Measurements from ENCODE around the gene VEGFA. TPM values are rescaled to one million over a fixed set of nuclear protein-coding genes. Genes with fewer than 3 reads are reported as not detected.

VEGFA gene
- total and polyA plus RNA-seq, 2 donors: 18.4 to 24.1 TPM

- Histone ChIP-seq H3K36me3 (ENCODE audit: control insufficient read depth in 2 of 2, insufficient read depth in 2 of 2, low read length in 1 of 2) (no peaks in the 10 kb centered on the region), H3K4me1 (ENCODE audit: control insufficient read depth in 2 of 2, insufficient read depth in 2 of 2, low read length in 2 of 2) (peaks cover 0 to 2% of the 10 kb centered on the region in 2 donors), H3K4me3 (ENCODE audit: low read length in 2 of 2) (no peak overlapping the region), H3K27me3 (ENCODE audit: control insufficient read depth in 2 of 2, insufficient read depth in 1 of 2, low read length in 1 of 2) (no peaks in the 10 kb centered on the region), H3K27ac (ENCODE audit: low read depth in 1 of 2, low read length in 1 of 2) (no peak overlapping the region), H3K9me3 (ENCODE audit: control insufficient read depth in 2 of 2, insufficient read depth in 1 of 2, low read length in 1 of 2) (no peaks in the 10 kb centered on the region)
- DNase-seq (ENCODE audit: low read depth in 6 of 9, low spot score in 9 of 9): no peak
- WGBS: 97% methylated on average over 3 of the region's 3 CpGs
These were observed 19.4 kb upstream of the VEGFA start for GRCh38 chr6:43750622-43751021.

DNA sequence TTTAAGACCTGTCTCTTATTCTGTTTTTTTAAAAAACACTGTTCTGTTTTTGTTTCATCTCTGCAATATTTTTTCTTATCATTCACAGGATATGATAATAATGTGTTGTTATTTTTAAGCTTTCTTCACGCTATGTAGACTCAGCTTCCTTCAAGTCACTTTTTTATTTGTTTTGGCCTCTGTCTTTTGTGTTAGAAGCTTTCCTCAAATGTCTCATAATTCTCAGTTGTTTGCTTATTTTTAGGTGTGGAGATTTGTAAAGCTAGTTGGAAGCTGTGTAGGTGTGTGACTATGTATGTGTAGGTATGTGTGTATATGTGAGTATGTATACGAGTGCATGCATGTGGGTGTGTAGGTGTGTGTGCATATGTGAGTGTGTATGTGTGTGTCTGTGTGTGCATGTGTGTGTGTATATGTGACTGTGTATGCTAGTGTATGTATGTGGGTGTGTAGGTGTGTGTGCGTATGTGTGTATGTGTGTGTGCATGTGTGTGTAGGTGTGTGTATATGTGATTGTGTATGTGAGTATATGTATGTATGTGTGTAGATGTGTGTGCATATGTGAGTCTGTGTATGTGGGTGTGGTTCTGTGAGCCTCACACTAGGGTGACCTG lies 16.3 kb upstream of the VEGFA start:
- Histone ChIP-seq H3K9me3 (ENCODE audit: control insufficient read depth in 2 of 2, insufficient read depth in 1 of 2, low read length in 1 of 2) (no peaks in the 10 kb centered on the region), H3K36me3 (ENCODE audit: control insufficient read depth in 2 of 2, insufficient read depth in 2 of 2, low read length in 1 of 2) (no peaks in the 10 kb centered on the region), H3K27ac (ENCODE audit: low read depth in 1 of 2, low read length in 1 of 2) (no peak overlapping the region), H3K4me1 (ENCODE audit: control insufficient read depth in 2 of 2, insufficient read depth in 2 of 2, low read length in 2 of 2) (no peaks in the 10 kb centered on the region), H3K27me3 (ENCODE audit: control insufficient read depth in 2 of 2, insufficient read depth in 1 of 2, low read length in 1 of 2) (no peaks in the 10 kb centered on the region), H3K4me3 (ENCODE audit: low read length in 2 of 2) (no peak overlapping the region)
- DNase-seq (ENCODE audit: low read depth in 6 of 9, low spot score in 9 of 9): no peak
- WGBS: 98% methylated on average over 3 of the region's 3 CpGs

DNA sequence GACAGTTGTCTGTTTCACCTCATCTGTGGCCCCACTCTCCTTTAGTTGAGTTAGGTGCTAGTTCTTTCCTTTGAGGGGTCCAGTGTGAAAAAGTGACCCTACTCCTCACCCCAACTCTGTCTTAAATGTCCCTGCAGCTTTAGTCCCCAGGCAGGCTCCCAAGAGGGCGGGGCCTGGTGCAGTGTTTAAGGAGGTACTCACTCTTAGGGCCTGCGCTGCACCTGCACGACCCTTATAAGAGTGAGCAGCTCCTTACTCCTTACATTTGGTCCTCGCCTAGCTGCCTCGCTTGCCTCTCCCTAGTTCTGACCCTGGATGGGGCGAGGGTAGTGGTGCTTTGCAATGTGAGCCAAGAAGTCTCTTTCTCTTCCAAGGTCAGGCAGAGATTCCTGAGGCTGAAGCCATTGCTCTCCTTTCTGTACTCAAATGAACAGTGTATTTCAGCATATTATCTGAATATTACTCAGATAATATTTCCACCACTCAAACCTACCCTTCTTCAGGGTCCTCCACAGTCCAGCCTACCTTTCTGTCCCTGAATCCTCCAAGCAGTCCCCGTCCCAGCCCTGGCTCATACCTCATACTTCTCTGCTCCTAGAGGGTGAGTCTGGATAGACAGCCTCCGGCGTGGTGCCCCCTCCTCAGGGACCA lies 11.9 kb upstream of the VEGFA start:
- no peaks in the 10 kb centered on the region for H3K36me3 ChIP-seq (ENCODE audit: control insufficient read depth in 2 of 2, insufficient read depth in 2 of 2, low read length in 1 of 2)
- 77% methylated on average over 9 of the region's 9 CpGs for WGBS
- H3K27me3 ChIP-seq (ENCODE audit: control insufficient read depth in 2 of 2, insufficient read depth in 1 of 2, low read length in 1 of 2): peaks cover 0 to 7% of the 10 kb centered on the region in 2 donors
- no peak overlapping the region for H3K4me3 ChIP-seq (ENCODE audit: low read length in 2 of 2)
- H3K4me1 ChIP-seq (ENCODE audit: control insufficient read depth in 2 of 2, insufficient read depth in 2 of 2, low read length in 2 of 2): no peaks in the 10 kb centered on the region
- no peak for DNase-seq (ENCODE audit: low read depth in 6 of 9, low spot score in 9 of 9)
- no peak overlapping the region for H3K27ac ChIP-seq (ENCODE audit: low read depth in 1 of 2, low read length in 1 of 2)
- no peaks in the 10 kb centered on the region for H3K9me3 ChIP-seq (ENCODE audit: control insufficient read depth in 2 of 2, insufficient read depth in 1 of 2, low read length in 1 of 2)

GRCh38 chr6:43758617-43759050 lies 11.4 kb upstream of the VEGFA start:
- Histone ChIP-seq H3K36me3 (ENCODE audit: control insufficient read depth in 2 of 2, insufficient read depth in 2 of 2, low read length in 1 of 2) (no peaks in the 10 kb centered on the region), H3K4me3 (ENCODE audit: low read length in 2 of 2) (no peak overlapping the region), H3K9me3 (ENCODE audit: control insufficient read depth in 2 of 2, insufficient read depth in 1 of 2, low read length in 1 of 2) (no peaks in the 10 kb centered on the region), H3K4me1 (ENCODE audit: control insufficient read depth in 2 of 2, insufficient read depth in 2 of 2, low read length in 2 of 2) (peaks cover 0 to 2% of the 10 kb centered on the region in 2 donors), H3K27me3 (ENCODE audit: control insufficient read depth in 2 of 2, insufficient read depth in 1 of 2, low read length in 1 of 2) (peaks cover 0 to 7% of the 10 kb centered on the region in 2 donors), H3K27ac (ENCODE audit: low read depth in 1 of 2, low read length in 1 of 2) (no peak overlapping the region)
- 69% methylated on average over 9 of the region's 9 CpGs for WGBS
- DNase-seq (ENCODE audit: low read depth in 6 of 9, low spot score in 9 of 9): no peak

GRCh38 chr6:43759136-43759906 lies 10.7 kb upstream of the VEGFA start:
- Histone ChIP-seq H3K27me3 (ENCODE audit: control insufficient read depth in 2 of 2, insufficient read depth in 1 of 2, low read length in 1 of 2) (peaks cover 0 to 7% of the 10 kb centered on the region in 2 donors), H3K4me1 (ENCODE audit: control insufficient read depth in 2 of 2, insufficient read depth in 2 of 2, low read length in 2 of 2) (peaks cover 0 to 2% of the 10 kb centered on the region in 2 donors), H3K4me3 (ENCODE audit: low read length in 2 of 2) (no peak overlapping the region), H3K9me3 (ENCODE audit: control insufficient read depth in 2 of 2, insufficient read depth in 1 of 2, low read length in 1 of 2) (no peaks in the 10 kb centered on the region), H3K27ac (ENCODE audit: low read depth in 1 of 2, low read length in 1 of 2) (no peak overlapping the region), H3K36me3 (ENCODE audit: control insufficient read depth in 2 of 2, insufficient read depth in 2 of 2, low read length in 1 of 2) (no peaks in the 10 kb centered on the region)
- 78% methylated on average over 7 of the region's 7 CpGs for WGBS
- DNase-seq (ENCODE audit: low read depth in 6 of 9, low spot score in 9 of 9): no peak

DNA sequence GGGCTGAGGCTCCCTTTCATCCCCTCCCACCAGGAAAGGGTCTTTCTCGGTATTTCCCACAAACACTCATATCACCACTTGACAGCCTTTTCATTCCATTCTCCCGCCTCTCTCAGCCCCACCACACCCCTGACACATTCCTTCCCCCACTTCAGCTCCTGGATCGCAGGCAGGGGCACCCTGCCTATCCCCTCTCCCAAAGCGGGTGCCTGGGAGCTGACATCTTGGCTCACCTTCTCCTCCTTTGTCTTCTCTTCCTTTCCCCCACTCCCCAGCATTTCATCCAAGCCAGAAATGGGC lies 10.2 kb upstream of the VEGFA start:
- Histone ChIP-seq H3K36me3 (ENCODE audit: control insufficient read depth in 2 of 2, insufficient read depth in 2 of 2, low read length in 1 of 2) (no peaks in the 10 kb centered on the region), H3K4me1 (ENCODE audit: control insufficient read depth in 2 of 2, insufficient read depth in 2 of 2, low read length in 2 of 2) (peaks cover 0 to 2% of the 10 kb centered on the region in 2 donors), H3K9me3 (ENCODE audit: control insufficient read depth in 2 of 2, insufficient read depth in 1 of 2, low read length in 1 of 2) (no peaks in the 10 kb centered on the region), H3K27me3 (ENCODE audit: control insufficient read depth in 2 of 2, insufficient read depth in 1 of 2, low read length in 1 of 2) (peaks cover 0 to 9% of the 10 kb centered on the region in 2 donors), H3K27ac (ENCODE audit: low read depth in 1 of 2, low read length in 1 of 2) (no peak overlapping the region), H3K4me3 (ENCODE audit: low read length in 2 of 2) (no peak overlapping the region)
- no peak for DNase-seq (ENCODE audit: low read depth in 6 of 9, low spot score in 9 of 9)
- 87% methylated on average over 4 of the region's 4 CpGs for WGBS

- H3K27me3 ChIP-seq (ENCODE audit: control insufficient read depth in 2 of 2, insufficient read depth in 1 of 2, low read length in 1 of 2): peaks cover 0 to 10% of the 10 kb centered on the region in 2 donors
- DNase-seq (ENCODE audit: low read depth in 6 of 9, low spot score in 9 of 9): no peak
- H3K4me3 ChIP-seq (ENCODE audit: low read length in 2 of 2): no peak overlapping the region
- H3K27ac ChIP-seq (ENCODE audit: low read depth in 1 of 2, low read length in 1 of 2): no peak overlapping the region
- H3K36me3 ChIP-seq (ENCODE audit: control insufficient read depth in 2 of 2, insufficient read depth in 2 of 2, low read length in 1 of 2): no peaks in the 10 kb centered on the region
- 89% methylated on average over 15 of the region's 15 CpGs for WGBS
- no peaks in the 10 kb centered on the region for H3K9me3 ChIP-seq (ENCODE audit: control insufficient read depth in 2 of 2, insufficient read depth in 1 of 2, low read length in 1 of 2)
- H3K4me1 ChIP-seq (ENCODE audit: control insufficient read depth in 2 of 2, insufficient read depth in 2 of 2, low read length in 2 of 2): peaks cover 0 to 2% of the 10 kb centered on the region in 2 donors
These were observed 9.5 kb upstream of the VEGFA start for GRCh38 chr6:43760210-43761168.

DNA sequence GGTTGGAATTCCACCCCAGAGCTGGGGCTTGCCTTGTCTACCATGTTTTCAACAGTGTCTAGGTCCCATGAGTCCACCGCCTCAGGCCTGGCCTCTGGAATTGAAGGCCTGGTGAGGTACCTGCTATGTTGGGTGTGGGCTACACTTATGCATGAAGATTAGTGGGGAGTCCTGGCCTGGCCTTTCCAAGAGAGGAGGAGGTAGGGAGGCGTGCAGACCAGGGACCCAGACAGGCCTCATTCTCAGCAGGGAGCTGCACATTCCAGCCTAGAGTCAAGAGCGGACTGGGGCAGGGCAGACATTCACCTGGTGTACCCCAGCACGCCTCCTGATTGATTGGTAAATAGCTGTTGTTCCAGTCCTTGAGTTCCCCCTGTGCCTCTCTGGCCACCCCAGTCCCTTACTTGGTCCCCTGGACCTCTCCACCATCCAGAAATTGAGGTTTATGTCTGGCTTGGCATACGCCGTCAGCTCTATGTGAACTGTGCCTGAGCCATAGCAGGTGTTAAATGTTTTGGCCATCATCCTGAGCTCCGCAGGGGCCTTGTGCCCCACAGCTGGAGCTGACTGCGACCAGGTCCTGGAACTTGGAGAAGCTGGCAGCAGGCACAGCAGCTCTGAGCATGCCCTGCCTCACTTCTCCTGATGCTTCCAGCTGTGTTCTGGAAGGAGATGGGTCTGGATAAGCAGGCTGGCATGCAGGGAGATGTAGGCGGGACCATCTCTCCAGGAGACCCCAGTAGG lies 8.2 kb upstream of the VEGFA start:
- DNase-seq (ENCODE audit: low read depth in 6 of 9, low spot score in 9 of 9): no peak
- H3K9me3 ChIP-seq (ENCODE audit: control insufficient read depth in 2 of 2, insufficient read depth in 1 of 2, low read length in 1 of 2): no peaks in the 10 kb centered on the region
- no peaks in the 10 kb centered on the region for H3K36me3 ChIP-seq (ENCODE audit: control insufficient read depth in 2 of 2, insufficient read depth in 2 of 2, low read length in 1 of 2)
- WGBS: 96% methylated on average over 9 of the region's 9 CpGs
- peaks cover 0 to 12% of the 10 kb centered on the region in 2 donors for H3K27me3 ChIP-seq (ENCODE audit: control insufficient read depth in 2 of 2, insufficient read depth in 1 of 2, low read length in 1 of 2)
- peaks cover 0 to 2% of the 10 kb centered on the region in 2 donors for H3K4me1 ChIP-seq (ENCODE audit: control insufficient read depth in 2 of 2, insufficient read depth in 2 of 2, low read length in 2 of 2)
- no peak overlapping the region for H3K27ac ChIP-seq (ENCODE audit: low read depth in 1 of 2, low read length in 1 of 2)
- H3K4me3 ChIP-seq (ENCODE audit: low read length in 2 of 2): no peak overlapping the region
